Liver (tissue), 3 donors: ENCODE data around the gene ATG9A.

Source experiments
- ATF3 ChIP-seq: IDR thresholded peaks from 2 replicates; pipeline ENCODE4 v1.6.1; 2016; ENCODE audit warnings: antibody characterized with exemption
- EGR1 ChIP-seq, 2 donors: IDR thresholded peaks; 2 replicates each; pipeline ENCODE4 v1.6.1; 2016 to 2018; ENCODE audit warnings: antibody characterized with exemption in 2 of 2, low read depth in 2 of 2
- FOXA1 ChIP-seq: IDR thresholded peaks from 2 replicates; pipeline ENCODE4 v1.6.1; 2016; ENCODE audit warnings: antibody characterized with exemption
- GABPA ChIP-seq, 2 donors: IDR thresholded peaks in 1 of 2; conservative IDR thresholded peaks in 1 of 2; 2 replicates each; pipeline ENCODE4 v1.6.1; 2016; ENCODE audit warnings: antibody characterized with exemption in 2 of 2, mild to moderate bottlenecking in 1 of 2, moderate library complexity in 1 of 2
- HNF4A ChIP-seq, 2 donors: conservative IDR thresholded peaks; 2 replicates each; pipeline ENCODE4 v1.6.1; 2016; ENCODE audit warnings: antibody characterized with exemption in 2 of 2, mild to moderate bottlenecking in 2 of 2
- JUND ChIP-seq, 2 donors: IDR thresholded peaks; 2 replicates each; pipeline ENCODE4 v1.6.1; 2016; ENCODE audit warnings: antibody characterized with exemption in 2 of 2
- RAD21 ChIP-seq, 2 donors: IDR thresholded peaks; 2 replicates each; pipeline ENCODE4 v1.6.1; 2016; ENCODE audit warnings: antibody characterized with exemption in 2 of 2, mild to moderate bottlenecking in 2 of 2
- REST ChIP-seq: IDR thresholded peaks from 2 replicates; pipeline ENCODE4 v1.6.1; 2016; ENCODE audit warnings: antibody characterized with exemption, mild to moderate bottlenecking
- RXRA ChIP-seq, 2 donors: IDR thresholded peaks; 2 replicates each; pipeline ENCODE4 v1.6.1; 2017 to 2018; ENCODE audit warnings: antibody characterized with exemption in 2 of 2, mild to moderate bottlenecking in 1 of 2
- TAF1 ChIP-seq: conservative IDR thresholded peaks from 2 replicates; pipeline ENCODE4 v1.6.1; 2016; ENCODE audit warnings: antibody characterized with exemption, mild to moderate bottlenecking
- TF ChIP-seq, protein P1 (sequence below): fragments of 150-350 bp; IDR thresholded peaks from 2 replicates; pipeline ENCODE4 v1.5.1; 2017; ENCODE audit warnings: improper control_type of control experiment, low read depth, low read length; ENCODE audit not compliant: missing input control
- TF ChIP-seq, protein P2 (sequence below): IDR thresholded peaks from 2 replicates; pipeline ENCODE4 v1.6.1; 2016; ENCODE audit warnings: antibody characterized with exemption
- TF ChIP-seq, protein P3 (sequence below): IDR thresholded peaks from 2 replicates; pipeline ENCODE4 v1.6.1; 2016; ENCODE audit warnings: antibody characterized with exemption
- donor health status: healthy.
- donor health status: healthy.

- TF ChIP-seq, protein P1, sequence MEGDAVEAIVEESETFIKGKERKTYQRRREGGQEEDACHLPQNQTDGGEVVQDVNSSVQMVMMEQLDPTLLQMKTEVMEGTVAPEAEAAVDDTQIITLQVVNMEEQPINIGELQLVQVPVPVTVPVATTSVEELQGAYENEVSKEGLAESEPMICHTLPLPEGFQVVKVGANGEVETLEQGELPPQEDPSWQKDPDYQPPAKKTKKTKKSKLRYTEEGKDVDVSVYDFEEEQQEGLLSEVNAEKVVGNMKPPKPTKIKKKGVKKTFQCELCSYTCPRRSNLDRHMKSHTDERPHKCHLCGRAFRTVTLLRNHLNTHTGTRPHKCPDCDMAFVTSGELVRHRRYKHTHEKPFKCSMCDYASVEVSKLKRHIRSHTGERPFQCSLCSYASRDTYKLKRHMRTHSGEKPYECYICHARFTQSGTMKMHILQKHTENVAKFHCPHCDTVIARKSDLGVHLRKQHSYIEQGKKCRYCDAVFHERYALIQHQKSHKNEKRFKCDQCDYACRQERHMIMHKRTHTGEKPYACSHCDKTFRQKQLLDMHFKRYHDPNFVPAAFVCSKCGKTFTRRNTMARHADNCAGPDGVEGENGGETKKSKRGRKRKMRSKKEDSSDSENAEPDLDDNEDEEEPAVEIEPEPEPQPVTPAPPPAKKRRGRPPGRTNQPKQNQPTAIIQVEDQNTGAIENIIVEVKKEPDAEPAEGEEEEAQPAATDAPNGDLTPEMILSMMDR: no peak
- TF ChIP-seq ATF3 (no peak), FOXA1 (no peak), TAF1 (no peak), RAD21 (IDR thresholded peaks at IDR 0.05) (no peak), JUND (IDR thresholded peaks at IDR 0.05) (no peak), GABPA (IDR thresholded peaks at IDR 0.05 in 1 of 2, conservative IDR thresholded peaks at IDR 0.05 in 1 of 2) (no peak), EGR1 (IDR thresholded peaks at IDR 0.05; ENCODE audit: low read depth in 2 of 2) (no peak), REST (peak; percentile 10), RXRA (IDR thresholded peaks at IDR 0.05) (no peak), HNF4A (conservative IDR thresholded peaks at IDR 0.05) (no peak)
- TF ChIP-seq, protein P2, sequence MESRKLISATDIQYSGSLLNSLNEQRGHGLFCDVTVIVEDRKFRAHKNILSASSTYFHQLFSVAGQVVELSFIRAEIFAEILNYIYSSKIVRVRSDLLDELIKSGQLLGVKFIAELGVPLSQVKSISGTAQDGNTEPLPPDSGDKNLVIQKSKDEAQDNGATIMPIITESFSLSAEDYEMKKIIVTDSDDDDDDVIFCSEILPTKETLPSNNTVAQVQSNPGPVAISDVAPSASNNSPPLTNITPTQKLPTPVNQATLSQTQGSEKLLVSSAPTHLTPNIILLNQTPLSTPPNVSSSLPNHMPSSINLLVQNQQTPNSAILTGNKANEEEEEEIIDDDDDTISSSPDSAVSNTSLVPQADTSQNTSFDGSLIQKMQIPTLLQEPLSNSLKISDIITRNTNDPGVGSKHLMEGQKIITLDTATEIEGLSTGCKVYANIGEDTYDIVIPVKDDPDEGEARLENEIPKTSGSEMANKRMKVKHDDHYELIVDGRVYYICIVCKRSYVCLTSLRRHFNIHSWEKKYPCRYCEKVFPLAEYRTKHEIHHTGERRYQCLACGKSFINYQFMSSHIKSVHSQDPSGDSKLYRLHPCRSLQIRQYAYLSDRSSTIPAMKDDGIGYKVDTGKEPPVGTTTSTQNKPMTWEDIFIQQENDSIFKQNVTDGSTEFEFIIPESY: no peak
- TF ChIP-seq, protein P3, sequence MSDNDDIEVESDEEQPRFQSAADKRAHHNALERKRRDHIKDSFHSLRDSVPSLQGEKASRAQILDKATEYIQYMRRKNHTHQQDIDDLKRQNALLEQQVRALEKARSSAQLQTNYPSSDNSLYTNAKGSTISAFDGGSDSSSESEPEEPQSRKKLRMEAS: no peak
These were observed 22.1 kb downstream of the ATG9A start for GRCh38 chr2:219207134-219207883.
